T47D (cell line): ENCODE data around the gene CFAP58.
A peak's percentile ranks its signal among the peaks of the same experiment; 100 is the strongest.

Experiments used
- DNase-seq, 2 experiments: peaks; one replicate each; pipeline versions ENCODE4 v3.0.0 to v3.0.0-alpha.2; 2011 to 2012; ENCODE audit warnings: low read depth in 1 of 2, low spot score in 1 of 2
- JUND ChIP-seq: IDR thresholded peaks from 2 replicates; pipeline ENCODE4 v1.6.1; 2012; ENCODE audit warnings: low read depth
- in situ Hi-C: cut with HindIII; loops from 2 replicates; pipeline ENCODE4 v1.10.0; 2016; ENCODE audit warnings: low sequenced_read_pairs, low pct_unique_long_range_greater_than_20kb

The CFAP58 gene

GRCh38 chr10:104344219-104344618 lies 9.4 kb upstream of the CFAP58 start:
- TF ChIP-seq JUND, result no peak
- DNase-seq, result no peak
- in situ Hi-C loops, result no loop called here

- no peak for DNase-seq
- TF ChIP-seq JUND, result no peak
- in situ Hi-C loops, result no loop called here
Measured at GRCh38 chr10:104345515-104345914, 8.1 kb upstream of the CFAP58 start.

GRCh38 chr10:104345941-104346340 lies 7.7 kb upstream of the CFAP58 start:
- in situ Hi-C loops, result no loop called here
- TF ChIP-seq JUND, result no peak
- DNase-seq, result no peak

- no peak for TF ChIP-seq JUND
- in situ Hi-C loops, result no loop called here
- DNase-seq, result no peak
Measured at GRCh38 chr10:104347295-104348045, 6.2 kb upstream of the CFAP58 start.

GRCh38 chr10:104348601-104349000 lies 5.0 kb upstream of the CFAP58 start:
- TF ChIP-seq JUND, result no peak
- in situ Hi-C loops, result no loop called here
- no peak for DNase-seq

- peak in 1 of 2 experiments; percentile 66 for DNase-seq
- in situ Hi-C loops, result no loop called here
- TF ChIP-seq JUND, result no peak
Measured at GRCh38 chr10:104349623-104350126, 4.0 kb upstream of the CFAP58 start.

- no peak for TF ChIP-seq JUND
- in situ Hi-C loops, result no loop called here
- peak in 1 of 2 experiments; percentile 70 for DNase-seq
Measured at GRCh38 chr10:104350127-104350635, 3.5 kb upstream of the CFAP58 start.

- no peak for TF ChIP-seq JUND
- in situ Hi-C loops, result no loop called here
Measured at GRCh38 chr10:104351061-104351702, 2.5 kb upstream of the CFAP58 start.

GRCh38 chr10:104351919-104352318 lies 1.7 kb upstream of the CFAP58 start:
- TF ChIP-seq JUND, result no peak
- no peak for DNase-seq
- in situ Hi-C loops, result no loop called here

More at GRCh38 chr10:104351061-104351702, 2.5 kb upstream of the CFAP58 start:
- no peak for DNase-seq

GRCh38 chr10:104359811-104360210 lies 6.2 kb downstream of the CFAP58 start:
- no peak for TF ChIP-seq JUND
- no peak for DNase-seq
- in situ Hi-C loops, result no loop called here

GRCh38 chr10:104367904-104368303 lies 14.3 kb downstream of the CFAP58 start:
- in situ Hi-C loops, result no loop called here
- no peak for TF ChIP-seq JUND
- DNase-seq, result no peak

- TF ChIP-seq JUND, result no peak
- in situ Hi-C loops, result no loop called here
- DNase-seq, result peak in 1 of 2 experiments; percentile 25
Measured at GRCh38 chr10:104368381-104368780, 14.7 kb downstream of the CFAP58 start.

GRCh38 chr10:104371753-104372152 lies 18.1 kb downstream of the CFAP58 start:
- no peak for DNase-seq
- no peak for TF ChIP-seq JUND
- in situ Hi-C loops, result no loop called here
